ENCODE measurements around the gene RUBCN. TPM values are rescaled to one million over a fixed set of nuclear protein-coding genes. Genes with fewer than 3 reads are reported as not detected.

Gene RUBCN
- total RNA-seq: 23.5 and 31.0 TPM in 2 replicates

DNA sequence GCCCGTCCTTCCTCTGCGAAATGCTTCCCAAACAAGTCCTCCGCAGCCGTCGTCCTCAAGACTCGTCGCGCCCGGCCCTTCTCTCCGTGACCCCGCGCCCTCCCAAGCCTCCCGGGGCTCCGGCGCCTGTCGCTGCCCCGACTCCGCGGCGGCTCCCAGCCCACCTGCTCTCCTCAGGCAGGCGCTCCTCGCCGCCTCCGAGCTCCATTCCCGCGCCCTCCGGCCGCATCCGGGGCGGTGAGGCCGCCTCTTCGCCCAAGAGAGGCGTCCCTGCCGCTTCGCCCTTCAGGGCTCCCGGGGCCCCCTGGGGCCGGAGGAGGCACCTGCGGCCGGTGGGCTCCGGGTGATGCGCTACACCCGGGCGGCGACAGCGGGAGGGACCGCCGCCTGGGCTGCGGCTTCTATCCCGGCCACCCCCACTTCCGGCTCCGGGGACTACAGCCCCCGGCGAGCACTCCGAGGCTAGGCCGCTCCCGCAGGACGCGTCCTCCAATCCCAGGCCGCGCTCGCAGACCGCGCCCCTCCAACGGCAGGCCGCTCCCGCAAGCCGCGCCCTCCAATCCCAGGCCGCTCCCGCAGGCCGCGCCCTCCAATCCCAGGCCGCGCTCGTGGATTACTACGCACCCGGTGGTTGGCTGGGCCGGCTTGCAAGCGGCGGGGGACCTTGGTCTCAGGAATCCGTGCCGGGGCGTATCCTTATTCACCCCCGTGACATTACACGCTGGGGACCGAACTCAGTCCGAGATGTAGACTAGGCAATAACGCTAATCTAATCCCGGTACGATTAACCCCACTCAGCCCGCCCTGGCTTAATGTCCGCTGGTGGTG lies at the start of gene RUBCN:
Gene RUBCN (minus strand): TSS at position 414 of the 828 bp plus-strand sequence. CDS start 185 bp downstream, at position 229.

DNA sequence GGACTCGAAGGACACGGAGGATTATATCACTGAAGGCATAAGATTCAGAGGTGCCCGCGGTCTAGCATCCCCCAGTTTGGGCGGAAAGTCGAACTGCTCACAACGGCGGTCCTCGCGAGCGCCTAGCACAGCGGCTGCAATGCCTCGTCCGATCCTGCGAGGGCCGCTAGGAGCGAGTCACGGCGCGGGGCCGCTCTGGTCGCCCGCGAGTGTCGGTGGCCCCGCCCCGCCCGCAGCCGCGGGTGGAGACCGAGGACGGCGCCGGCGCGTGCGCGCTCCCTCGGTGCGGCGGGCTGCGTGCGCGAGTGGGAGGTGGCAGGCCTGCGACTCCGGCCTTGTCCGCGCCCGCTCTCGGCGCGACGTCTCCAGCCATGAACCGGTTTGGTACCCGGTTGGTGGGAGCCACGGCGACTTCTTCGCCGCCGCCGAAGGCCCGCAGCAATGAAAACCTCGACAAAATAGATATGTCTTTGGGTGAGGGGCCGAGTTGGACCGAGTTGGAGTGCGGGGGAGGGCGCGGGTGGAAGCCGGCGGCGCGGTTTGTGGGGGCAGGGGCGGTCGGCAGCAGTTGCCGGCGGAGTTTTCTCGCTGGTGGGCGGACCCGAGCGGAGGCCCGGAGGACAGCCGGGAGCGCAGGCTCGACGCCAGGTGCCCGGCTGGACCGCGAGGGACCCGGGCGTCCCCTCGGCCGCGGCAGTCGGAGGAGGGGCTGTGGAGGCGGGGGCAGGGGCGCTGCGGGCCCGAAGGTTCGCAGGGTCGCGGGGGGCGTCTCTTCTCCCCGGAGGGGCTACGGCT lies 13.1 kb upstream of the RUBCN start, which contains the start of gene FYTTD1:
Gene FYTTD1 (plus strand): TSS at position 283 of the 795 bp plus-strand sequence. CDS start 89 bp downstream, at position 372.

Other genes starting within 250 kb of the RUBCN start
- 2.9 and 5.0 TPM in 2 replicates for gene BDH1, start 180.9 kb downstream of the RUBCN start, total RNA-seq
- gene FYTTD1, start 13.0 kb upstream of the RUBCN start, total RNA-seq: 44.1 and 63.9 TPM in 2 replicates
- 42.1 and 49.1 TPM in 2 replicates for gene LRCH3, start 54.4 kb upstream of the RUBCN start, total RNA-seq
- gene RPL35A, start 213.3 kb upstream of the RUBCN start, total RNA-seq: 522 and 701 TPM in 2 replicates
- 6.5 and 6.6 TPM in 2 replicates for gene LMLN, start 223.3 kb upstream of the RUBCN start, total RNA-seq